GM19099 (cell line): ENCODE measurements around the gene RIPK1.

Experiments used
- POLR2A ChIP-seq: IDR thresholded peaks from 3 replicates; pipeline ENCODE4 v1.6.1; 2011; ENCODE audit warnings: low read depth; ENCODE audit not compliant: insufficient read length; ENCODE audit errors: extremely low read depth

RIPK1 gene

DNA sequence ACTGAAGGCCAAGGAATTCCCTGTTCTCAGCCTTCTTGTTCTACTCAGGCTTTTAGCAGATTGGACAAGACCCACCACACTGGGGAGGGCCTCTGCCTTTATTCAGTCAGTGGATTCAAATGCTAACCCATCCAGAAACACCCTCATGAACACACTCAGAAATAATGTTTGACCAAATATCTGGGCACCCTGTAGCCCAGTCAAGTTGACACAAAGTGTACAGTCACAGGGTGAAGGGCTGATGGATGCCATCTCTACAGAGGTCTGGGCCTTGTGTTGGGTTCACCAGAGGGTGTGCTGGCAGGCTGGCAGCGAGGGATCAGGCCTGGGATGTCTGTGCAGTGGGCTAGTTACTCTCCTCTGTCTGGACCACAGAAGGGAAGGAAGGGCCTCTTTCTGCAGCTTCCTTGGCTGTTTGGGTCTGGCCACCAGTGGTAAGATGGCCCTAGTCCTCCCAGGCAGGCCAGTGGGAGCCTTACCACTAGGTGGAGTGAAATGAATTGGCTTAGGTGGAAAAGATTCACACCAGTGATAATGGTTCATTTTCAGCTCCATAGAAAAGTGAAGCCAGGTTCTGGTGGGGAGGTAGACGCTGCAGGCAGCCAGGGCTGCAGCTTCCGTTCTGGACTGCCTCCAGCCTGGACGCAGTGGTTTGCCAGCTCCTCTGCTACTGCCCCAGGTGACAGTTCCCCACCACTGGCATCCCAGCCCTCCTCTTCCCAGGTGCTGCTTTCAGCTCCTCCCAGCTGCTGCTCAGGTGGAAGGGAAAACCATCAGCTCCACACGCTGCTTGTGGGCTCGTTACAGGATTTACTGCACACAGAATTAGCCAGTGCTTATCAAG lies 79.8 kb downstream of the RIPK1 start:
- TF ChIP-seq POLR2A: no peak

DNA sequence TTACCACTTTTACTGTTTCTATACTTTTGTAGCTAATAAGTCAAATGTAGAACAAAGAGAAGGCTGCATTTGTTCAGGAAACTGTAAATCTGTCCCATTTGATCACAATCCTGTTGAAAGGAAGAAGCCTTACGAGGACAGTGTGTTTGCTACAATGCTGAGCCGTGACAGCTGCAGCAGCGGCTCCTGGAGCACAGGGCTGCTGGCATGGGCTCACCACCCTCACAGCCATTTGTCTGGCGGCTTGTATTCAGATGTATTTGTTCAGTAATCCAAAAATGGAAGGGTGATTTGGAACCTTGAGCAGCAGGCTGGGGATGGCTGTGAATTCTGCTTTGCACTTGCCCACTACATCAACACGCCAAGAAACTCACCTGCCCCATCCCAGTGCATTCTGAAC lies 83.4 kb downstream of the RIPK1 start:
- no peak for TF ChIP-seq POLR2A

DNA sequence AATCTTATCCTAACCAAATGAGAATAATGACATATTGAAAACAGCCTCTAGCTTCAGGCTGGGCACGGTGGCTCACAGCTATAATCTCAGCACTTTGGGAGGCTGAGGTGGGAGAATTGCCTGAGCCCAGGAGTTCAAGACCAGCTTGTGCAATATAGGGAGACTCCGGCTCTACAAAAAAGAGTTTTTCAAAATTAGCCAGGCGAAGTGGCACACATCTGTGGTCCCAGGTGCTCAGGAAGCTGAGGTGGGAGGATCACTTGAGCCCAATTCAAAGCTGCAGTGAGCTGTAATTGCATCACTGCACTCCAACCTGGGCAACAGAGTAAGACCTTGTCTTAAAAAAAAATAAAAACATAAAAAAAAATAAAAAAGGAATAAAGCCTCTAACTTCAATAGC lies 84.4 kb downstream of the RIPK1 start:
- no peak for TF ChIP-seq POLR2A

DNA sequence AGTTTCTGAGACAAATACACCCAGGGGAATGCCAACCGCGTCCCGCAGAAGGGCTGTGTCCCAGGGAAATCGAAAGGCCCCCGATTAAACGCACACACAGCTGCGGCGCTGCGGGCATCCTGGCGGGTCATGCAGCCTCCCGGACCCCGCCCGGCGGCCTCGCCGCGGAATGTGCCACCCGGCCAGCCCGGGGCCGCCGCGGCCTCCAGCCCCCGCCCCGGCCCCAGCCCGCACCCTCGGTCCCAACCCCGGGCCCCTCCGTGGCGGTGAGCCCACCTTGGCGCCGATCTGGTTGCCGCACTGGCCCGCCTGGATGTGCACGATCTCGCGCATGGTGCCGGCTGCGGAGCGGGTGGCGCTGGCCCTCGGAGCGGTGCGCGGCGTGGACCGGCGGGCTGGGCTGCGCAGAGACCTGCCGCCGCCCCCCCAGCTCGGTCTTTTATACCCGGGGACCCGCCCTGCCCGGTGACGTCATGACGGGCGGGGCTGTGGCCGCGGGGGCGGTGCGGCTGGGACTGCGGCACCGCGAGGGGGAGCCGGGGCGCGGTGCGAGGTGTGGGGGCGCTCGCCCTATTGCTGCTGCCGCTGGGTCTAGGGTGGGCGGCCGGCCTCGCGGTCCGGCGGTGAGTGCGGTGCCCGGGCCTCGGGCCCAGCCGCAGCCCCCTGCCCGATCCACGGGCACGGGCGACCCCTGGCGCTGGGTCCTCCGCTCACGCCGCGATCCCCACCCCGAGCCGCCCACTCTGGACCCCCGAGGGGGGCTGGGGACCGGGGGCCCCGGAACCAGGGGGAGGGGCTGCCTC lies 89.0 kb downstream of the RIPK1 start, which contains the start of gene TUBB2A:
TSS of gene TUBB2A (minus strand) at position 414 of the 803 bp plus-strand sequence. CDS start at position 333, 81 bp downstream.
- TF ChIP-seq POLR2A: peak; percentile 93

DNA sequence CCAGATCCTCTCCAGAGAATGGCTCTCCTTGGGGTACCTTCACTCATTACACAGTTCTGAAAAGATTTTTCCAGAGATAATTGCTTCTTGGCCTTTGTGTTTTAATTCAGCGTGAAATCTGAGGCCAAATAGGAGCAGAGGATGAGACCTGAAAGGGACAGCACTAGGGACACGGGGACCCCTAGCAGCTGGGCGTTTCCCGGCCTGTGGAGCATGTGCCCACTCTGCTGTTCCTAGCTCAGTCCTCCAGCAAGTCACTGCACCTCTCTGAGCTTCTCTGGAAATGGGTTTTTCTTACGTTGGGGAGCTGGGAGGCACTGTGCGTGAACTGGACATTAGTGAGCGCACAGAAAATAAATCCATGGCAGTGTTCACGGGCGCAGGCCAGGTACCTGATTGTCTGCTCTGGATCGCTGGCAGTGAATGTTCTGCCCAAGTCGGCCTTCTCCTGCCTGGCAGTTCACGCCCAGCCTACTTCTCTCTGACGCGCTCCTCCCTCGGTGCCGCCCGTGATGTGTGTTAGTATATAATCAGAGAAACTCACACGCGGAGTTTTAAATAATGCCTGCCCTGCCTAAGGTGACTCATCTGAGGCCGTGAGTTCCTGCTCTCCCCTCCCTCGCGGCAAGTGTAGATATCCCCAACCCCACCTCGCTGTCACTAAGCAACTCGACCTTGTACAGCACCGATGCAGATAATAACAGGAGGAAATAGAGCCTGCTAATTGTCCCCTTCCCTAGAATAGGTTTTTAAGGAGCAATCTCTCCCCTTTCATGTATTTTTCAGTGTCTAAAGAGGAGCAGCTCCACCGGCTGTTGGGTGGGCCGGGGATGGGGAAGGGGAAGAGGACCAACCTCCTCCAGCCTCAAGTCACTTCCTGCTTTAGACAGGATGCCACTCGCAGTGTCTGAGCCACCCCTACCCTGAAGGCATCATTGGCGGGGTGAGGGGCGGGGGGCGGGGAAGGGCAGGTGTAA lies 91.8 kb downstream of the RIPK1 start:
- no peak for TF ChIP-seq POLR2A

DNA sequence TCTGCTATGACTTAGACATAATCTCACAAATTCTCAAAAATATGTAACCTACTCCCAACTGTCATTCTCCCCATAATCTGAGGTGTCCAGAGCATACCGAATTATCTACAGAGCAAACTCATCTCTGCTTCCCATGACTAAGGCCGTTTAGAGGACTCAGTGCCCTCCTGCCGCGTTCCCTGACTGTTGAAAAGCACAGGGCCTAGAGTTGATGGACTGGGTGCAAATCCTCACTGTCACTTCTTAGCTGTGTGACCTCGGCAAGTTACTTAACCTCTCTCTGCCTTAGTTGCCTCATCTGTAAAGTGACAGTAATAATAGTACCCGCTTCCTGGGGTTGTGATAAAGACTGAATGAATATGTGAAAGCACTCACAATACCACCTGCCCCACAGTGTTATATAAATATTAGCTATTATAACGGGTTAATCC lies 93.8 kb downstream of the RIPK1 start:
- no peak for TF ChIP-seq POLR2A

DNA sequence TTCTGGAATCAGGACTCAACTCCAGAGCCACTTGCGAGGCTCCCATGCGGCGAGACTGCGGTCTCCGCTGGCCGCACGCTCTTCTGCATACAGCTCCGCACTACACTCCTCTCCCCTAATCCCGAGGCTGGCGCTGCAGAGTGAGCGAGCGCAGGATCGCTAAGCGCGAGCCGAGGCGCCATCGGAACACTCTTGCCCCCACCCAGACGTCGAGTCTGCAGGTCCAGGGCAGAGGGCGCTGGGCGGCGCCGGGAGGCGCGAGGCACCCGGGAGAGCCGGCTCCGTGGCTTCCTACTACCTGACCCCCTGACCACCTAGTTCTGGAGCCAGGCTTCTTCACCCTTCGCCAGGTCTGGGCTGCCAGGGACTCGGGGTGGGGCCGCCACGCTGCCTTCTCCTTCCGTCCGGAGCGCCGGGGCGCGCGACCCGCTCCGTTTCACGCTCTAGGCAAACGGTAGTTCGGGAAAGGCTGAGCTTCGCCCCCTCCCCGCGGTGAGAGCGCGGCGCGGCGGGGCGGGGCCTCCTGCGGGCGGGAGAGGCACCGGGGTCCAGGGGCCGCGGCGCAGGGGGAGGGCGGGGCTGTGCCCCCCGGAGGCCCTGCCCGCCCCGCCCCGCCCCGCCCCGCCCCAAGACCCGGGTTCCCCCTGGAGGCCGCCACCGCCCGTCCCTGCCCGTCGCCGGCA lies 94.4 kb downstream of the RIPK1 start:
- peak; percentile 52 for TF ChIP-seq POLR2A

DNA sequence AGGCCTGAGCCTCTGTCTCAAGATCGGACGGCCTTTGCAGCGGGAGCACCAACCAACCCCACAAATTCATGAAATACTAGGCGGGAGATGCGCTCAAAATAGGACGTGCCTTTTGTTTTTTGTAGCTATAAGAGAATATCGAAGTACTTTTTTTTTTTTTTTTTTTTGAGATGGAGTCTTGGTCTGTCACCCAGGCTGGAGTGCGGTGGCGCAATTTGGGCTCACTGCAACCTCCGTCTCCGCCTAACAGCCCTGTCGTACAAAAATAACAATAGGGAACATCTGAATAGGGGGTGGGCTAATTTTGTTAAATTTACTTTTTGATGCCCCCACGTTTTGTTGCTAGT lies 94.9 kb downstream of the RIPK1 start:
- peak; percentile 5 for TF ChIP-seq POLR2A

DNA sequence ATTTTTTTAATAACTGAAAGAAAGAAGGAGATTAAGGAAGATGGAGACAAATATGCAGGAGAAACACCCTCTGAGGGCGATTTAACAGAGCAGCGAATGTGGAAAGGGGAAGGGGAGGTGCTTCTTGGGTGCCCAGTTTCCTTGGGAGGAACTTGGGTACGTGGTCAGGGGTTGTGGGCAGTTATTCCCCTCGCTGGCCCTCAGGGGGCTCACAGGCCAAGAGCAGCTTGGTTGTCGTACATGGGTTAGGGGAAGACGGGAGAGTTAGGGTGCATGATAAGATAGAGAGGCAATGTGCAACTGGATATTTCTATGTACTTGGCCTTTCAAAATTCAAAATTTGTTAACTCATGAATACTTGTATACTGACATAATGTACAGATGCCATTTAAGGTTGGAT lies 96.1 kb downstream of the RIPK1 start:
- TF ChIP-seq POLR2A: no peak
